ENCODE data around the gene TSPAN31.

DNA sequence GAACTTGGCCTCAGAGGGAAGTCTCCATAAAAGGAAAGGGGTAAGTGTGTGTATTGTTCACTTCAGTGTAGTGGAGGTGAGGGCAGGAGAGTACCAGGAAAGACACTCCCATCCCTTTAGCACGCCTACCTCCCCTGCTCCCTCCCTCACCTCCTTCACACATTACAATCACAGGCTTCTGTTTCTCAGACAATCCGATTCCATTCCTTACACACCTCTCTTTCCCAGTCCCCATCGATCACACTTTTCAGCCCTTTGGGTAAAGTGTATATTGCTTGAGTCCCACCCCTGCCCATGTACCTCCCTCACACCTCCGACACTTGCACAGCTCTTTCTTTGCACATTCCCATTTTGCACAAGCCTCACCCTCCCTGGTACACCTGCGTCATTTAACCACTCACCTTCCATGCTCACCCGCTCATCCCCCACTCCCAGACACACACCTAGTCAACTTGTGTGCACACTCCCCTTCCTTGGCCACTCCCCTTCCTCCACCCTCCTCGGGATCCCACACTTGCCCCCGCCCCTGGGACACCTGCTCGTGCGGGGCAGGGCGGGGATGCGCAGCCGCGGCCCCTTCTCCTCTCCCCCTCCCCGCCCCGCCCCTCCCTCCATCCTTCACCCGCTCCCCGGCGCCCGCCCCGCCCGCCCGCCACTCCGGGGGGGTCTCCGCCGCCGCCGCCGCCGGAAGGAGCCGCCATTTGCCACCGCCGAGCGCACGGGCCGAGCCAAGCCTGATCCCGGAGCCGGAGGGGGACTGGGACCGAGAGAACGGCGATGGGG is 9.8 kb downstream of the TSPAN31 start, which contains the start of gene MARCHF9:
- TF ChIP-seq, protein P1, sequence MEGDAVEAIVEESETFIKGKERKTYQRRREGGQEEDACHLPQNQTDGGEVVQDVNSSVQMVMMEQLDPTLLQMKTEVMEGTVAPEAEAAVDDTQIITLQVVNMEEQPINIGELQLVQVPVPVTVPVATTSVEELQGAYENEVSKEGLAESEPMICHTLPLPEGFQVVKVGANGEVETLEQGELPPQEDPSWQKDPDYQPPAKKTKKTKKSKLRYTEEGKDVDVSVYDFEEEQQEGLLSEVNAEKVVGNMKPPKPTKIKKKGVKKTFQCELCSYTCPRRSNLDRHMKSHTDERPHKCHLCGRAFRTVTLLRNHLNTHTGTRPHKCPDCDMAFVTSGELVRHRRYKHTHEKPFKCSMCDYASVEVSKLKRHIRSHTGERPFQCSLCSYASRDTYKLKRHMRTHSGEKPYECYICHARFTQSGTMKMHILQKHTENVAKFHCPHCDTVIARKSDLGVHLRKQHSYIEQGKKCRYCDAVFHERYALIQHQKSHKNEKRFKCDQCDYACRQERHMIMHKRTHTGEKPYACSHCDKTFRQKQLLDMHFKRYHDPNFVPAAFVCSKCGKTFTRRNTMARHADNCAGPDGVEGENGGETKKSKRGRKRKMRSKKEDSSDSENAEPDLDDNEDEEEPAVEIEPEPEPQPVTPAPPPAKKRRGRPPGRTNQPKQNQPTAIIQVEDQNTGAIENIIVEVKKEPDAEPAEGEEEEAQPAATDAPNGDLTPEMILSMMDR (IDR thresholded peaks at IDR 0.05) = no peak
- TF ChIP-seq EZH2 (IDR thresholded peaks at IDR 0.05) (no peak), EZH2phosphoT487 (IDR thresholded peaks at IDR 0.05) (no peak)

Data from neural progenitor cell (in vitro differentiated cells).